Heart left ventricle (tissue), 13 donors: ENCODE data around the gene CCDC85C.

Experiments
- POLR2A ChIP-seq, 2 donors: fragments of 450-650 bp; IDR thresholded peaks; one replicate each; pipeline ENCODE4 v1.6.1; 2017; ENCODE audit warnings: antibody characterized with exemption in 2 of 2, mild to moderate bottlenecking in 2 of 2, moderate library complexity in 2 of 2
- TF ChIP-seq, protein P1 (sequence below), 12 donors: fragments of 200-600 bp; sonication (generic) in 4 of 12; IDR thresholded peaks; one replicate each; pipeline versions ENCODE4 v1.5.0 to v1.8.0; 2018 to 2022; ENCODE audit warnings: antibody characterized with exemption in 12 of 12, mild to moderate bottlenecking in 5 of 12
- donor health status: ischemic (EF 13 %, LVEDD 7.1; RV severe dilation, severe dysfunction).
- donor health status: DM: no; HTN: yes; CAD: no.
- donor health status: DM: no; HTN: no; CAD: no.
- donor health status: ischemic (EF 25% LVEDD 6.9; RV normal size, moderate dysfunction).
- donor health status: ischemic (EF 25% LVEDD 5.7; RV mildly dilated, moderate dysfunction).
- donor health status: ischemic (EF 35%, LVEDD 5.7; RV mildly dilated, moderate dysfunction).
- donor health status: nonischemic (EF 11% LVEDD 7.7; RV severe dilation, severe dysfunction).
- donor health status: DM: yes; HTN: yes; CAD: no.
- donor health status: PGD.
- donor health status: ischemic (EF 29% LVEDD 5.4; RV normal size, mild dysfunction).
- donor health status: nonischemic (EF 23%, LVEDD 6.1; RV moderate dilation, normal function).

DNA sequence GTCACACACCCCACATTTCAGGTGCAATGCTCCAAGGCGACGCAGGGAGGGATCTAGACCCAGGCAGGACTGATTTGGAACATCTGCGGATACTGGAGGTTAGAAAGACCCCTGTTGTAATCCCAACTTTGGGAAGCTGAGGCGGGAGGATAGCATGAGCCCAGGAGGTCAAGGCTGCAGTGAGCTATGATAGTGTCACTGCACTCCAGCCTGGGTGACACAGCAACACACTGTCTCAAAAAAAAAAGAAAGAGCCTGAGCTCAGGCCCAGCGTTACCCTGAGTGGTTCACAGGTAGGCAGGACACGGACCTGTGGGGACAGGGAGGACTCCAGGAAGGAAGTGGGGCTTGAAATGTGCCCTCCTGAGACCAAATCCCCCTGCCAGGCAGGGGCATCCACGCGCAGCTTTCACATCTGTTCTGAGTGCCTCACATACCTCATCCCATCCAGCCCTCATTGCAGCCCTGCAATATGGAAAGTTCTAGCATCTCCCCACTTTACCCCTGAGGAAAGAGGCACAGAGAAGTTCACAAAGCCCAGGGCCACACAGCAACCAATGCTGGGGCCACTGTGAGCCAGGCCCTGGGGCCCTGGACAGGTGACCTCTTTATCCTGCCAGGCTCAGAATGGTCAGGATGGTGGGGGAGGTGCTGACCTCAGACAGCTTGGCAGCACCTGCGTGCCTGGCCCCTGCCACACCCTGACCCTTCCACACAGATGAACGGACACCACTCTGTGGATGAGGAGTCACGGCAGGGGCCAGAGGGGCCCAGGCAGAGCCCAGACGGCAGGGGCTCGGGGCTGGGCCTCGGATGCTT lies 34.1 kb downstream of the CCDC85C start:
- TF ChIP-seq, protein P1, sequence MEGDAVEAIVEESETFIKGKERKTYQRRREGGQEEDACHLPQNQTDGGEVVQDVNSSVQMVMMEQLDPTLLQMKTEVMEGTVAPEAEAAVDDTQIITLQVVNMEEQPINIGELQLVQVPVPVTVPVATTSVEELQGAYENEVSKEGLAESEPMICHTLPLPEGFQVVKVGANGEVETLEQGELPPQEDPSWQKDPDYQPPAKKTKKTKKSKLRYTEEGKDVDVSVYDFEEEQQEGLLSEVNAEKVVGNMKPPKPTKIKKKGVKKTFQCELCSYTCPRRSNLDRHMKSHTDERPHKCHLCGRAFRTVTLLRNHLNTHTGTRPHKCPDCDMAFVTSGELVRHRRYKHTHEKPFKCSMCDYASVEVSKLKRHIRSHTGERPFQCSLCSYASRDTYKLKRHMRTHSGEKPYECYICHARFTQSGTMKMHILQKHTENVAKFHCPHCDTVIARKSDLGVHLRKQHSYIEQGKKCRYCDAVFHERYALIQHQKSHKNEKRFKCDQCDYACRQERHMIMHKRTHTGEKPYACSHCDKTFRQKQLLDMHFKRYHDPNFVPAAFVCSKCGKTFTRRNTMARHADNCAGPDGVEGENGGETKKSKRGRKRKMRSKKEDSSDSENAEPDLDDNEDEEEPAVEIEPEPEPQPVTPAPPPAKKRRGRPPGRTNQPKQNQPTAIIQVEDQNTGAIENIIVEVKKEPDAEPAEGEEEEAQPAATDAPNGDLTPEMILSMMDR (IDR thresholded peaks at IDR 0.05), result no peak
- no peak for TF ChIP-seq POLR2A (IDR thresholded peaks at IDR 0.05)
